Measurements from ENCODE around the gene THOC3.
"Not testable (repeated sequence)": the region's sequence is repeated elsewhere in the genome, so short reads cannot be mapped to it uniquely, and the experiment has no call there.

The THOC3 gene

GRCh38 chr5:175940632-175941031 lies 27.5 kb downstream of the THOC3 start:
- not testable (repeated sequence) for DNase-seq (ENCODE audit: low spot score)

GRCh38 chr5:175938489-175938888 lies 29.6 kb downstream of the THOC3 start:
- not testable (repeated sequence) for DNase-seq (ENCODE audit: low spot score)

GRCh38 chr5:175928752-175929151 lies 39.4 kb downstream of the THOC3 start:
- DNase-seq (ENCODE audit: low spot score): not testable (repeated sequence)

GRCh38 chr5:175925106-175925505 lies 43.0 kb downstream of the THOC3 start:
- not testable (repeated sequence) for DNase-seq (ENCODE audit: low spot score)

- DNase-seq (ENCODE audit: low spot score): peak; percentile 90
Observed at GRCh38 chr5:175922192-175922885, 45.8 kb downstream of the THOC3 start.

GRCh38 chr5:175921061-175921730 lies 46.9 kb downstream of the THOC3 start:
- no peak for DNase-seq (ENCODE audit: low spot score)

- no peak for DNase-seq (ENCODE audit: low spot score)
Observed at GRCh38 chr5:175920231-175920811, 47.8 kb downstream of the THOC3 start.

GRCh38 chr5:175915066-175916037 lies 52.8 kb downstream of the THOC3 start:
- not testable (repeated sequence) for DNase-seq (ENCODE audit: low spot score)

GRCh38 chr5:175913835-175914672 lies 54.1 kb downstream of the THOC3 start:
- not testable (repeated sequence) for DNase-seq (ENCODE audit: low spot score)

- DNase-seq (ENCODE audit: low spot score): not testable (repeated sequence)
Observed at GRCh38 chr5:175910072-175910471, 58.0 kb downstream of the THOC3 start.

All from AG20443 (cell line).